Measurements from ENCODE around the gene CACNA1B.

Gene CACNA1B

DNA sequence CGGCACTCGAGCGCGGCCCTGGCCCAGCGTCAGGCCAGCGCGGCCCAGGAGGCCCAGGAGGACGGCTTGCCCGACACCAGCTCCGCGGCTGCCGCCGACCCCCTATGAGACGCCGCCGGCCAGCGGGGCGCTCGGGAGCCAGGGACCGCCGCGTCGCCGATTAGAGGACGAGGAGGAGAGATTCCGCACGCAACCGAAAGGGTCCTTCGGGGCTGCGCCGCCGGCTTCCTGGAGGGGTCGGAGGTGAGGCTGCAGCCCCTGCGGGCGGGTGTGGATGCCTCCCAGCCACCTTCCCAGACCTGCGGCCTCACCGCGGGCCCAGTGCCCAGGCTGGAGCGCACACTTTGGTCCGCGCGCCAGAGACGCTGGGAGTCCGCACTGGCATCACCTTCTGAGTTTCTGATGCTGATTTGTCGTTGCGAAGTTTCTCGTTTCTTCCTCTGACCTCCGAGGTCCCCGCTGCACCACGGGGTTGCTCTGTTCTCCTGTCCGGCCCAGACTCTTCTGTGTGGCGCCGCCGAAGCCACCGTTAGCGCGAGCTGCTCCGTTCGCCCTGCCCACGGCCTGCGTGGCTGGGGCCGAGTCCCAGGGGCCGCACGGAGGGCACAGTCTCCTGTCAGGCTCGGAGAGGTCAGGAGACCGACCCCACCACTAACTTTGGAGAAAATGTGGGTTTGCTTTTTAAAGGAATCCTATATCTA, 42.6 kb upstream of the CACNA1B start:
- no peak overlapping the region for H3K4me3 ChIP-seq (replicated peaks; ENCODE audit: insufficient read depth, low read length)
- H3K27ac ChIP-seq (replicated peaks) = no peak overlapping the region
- DNase-seq (ENCODE audit: low read depth in 1 of 2, low spot score in 1 of 2) = no peak
- no peak for TF ChIP-seq GABPA (IDR thresholded peaks at IDR 0.05; ENCODE audit: low read depth)
- TF ChIP-seq, protein P1, sequence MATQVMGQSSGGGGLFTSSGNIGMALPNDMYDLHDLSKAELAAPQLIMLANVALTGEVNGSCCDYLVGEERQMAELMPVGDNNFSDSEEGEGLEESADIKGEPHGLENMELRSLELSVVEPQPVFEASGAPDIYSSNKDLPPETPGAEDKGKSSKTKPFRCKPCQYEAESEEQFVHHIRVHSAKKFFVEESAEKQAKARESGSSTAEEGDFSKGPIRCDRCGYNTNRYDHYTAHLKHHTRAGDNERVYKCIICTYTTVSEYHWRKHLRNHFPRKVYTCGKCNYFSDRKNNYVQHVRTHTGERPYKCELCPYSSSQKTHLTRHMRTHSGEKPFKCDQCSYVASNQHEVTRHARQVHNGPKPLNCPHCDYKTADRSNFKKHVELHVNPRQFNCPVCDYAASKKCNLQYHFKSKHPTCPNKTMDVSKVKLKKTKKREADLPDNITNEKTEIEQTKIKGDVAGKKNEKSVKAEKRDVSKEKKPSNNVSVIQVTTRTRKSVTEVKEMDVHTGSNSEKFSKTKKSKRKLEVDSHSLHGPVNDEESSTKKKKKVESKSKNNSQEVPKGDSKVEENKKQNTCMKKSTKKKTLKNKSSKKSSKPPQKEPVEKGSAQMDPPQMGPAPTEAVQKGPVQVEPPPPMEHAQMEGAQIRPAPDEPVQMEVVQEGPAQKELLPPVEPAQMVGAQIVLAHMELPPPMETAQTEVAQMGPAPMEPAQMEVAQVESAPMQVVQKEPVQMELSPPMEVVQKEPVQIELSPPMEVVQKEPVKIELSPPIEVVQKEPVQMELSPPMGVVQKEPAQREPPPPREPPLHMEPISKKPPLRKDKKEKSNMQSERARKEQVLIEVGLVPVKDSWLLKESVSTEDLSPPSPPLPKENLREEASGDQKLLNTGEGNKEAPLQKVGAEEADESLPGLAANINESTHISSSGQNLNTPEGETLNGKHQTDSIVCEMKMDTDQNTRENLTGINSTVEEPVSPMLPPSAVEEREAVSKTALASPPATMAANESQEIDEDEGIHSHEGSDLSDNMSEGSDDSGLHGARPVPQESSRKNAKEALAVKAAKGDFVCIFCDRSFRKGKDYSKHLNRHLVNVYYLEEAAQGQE (IDR thresholded peaks at IDR 0.05; ENCODE audit: insufficient replicate concordance, low read depth) = no peak
- TF ChIP-seq SPI1 (IDR thresholded peaks at IDR 0.05; ENCODE audit: borderline replicate concordance, low read depth) = no peak
- TF ChIP-seq POLR2AphosphoS5 (IDR thresholded peaks at IDR 0.05; ENCODE audit: low read depth) = no peak
- TF ChIP-seq, protein P2, sequence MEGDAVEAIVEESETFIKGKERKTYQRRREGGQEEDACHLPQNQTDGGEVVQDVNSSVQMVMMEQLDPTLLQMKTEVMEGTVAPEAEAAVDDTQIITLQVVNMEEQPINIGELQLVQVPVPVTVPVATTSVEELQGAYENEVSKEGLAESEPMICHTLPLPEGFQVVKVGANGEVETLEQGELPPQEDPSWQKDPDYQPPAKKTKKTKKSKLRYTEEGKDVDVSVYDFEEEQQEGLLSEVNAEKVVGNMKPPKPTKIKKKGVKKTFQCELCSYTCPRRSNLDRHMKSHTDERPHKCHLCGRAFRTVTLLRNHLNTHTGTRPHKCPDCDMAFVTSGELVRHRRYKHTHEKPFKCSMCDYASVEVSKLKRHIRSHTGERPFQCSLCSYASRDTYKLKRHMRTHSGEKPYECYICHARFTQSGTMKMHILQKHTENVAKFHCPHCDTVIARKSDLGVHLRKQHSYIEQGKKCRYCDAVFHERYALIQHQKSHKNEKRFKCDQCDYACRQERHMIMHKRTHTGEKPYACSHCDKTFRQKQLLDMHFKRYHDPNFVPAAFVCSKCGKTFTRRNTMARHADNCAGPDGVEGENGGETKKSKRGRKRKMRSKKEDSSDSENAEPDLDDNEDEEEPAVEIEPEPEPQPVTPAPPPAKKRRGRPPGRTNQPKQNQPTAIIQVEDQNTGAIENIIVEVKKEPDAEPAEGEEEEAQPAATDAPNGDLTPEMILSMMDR (IDR thresholded peaks at IDR 0.05; ENCODE audit: insufficient read depth, low read length) = no peak
- no peaks in the 10 kb centered on the region for H3K27me3 ChIP-seq (ENCODE audit: insufficient read depth, poor library complexity, severe bottlenecking)

DNA sequence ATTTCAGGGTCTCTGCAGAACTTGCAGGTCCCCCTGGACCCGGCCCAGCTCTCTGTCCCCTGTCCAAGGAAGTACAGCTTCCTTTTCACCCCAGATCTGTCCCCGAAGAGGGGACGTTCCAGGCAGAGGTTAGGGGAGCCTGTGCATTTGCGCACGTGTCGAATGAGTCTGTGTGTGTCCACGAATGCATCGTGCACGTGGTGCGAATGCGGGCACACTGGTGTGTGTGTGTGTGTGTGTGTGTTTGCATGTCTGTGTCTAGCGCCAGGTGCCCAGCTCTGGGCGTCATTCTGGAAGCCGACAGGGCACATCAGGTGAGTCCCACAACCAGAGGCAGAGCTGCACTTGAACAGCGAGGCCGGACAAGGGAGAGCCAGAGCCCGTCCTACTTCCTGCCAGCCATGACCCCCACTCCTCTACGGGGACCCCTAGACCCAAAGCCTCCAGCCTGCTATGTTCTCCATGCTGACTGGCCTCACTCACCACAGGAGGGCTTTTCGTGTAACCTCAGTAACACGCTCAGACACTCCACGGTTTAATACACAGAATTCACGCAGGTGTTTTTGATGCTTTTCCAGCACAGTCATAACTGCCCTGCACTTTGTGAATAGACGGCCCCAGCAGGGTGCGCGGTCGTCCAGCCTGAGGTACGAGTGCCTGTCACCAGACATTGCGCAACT, 41.3 kb upstream of the CACNA1B start:
- Histone ChIP-seq H3K27ac (replicated peaks) (no peak overlapping the region), H3K27me3 (ENCODE audit: insufficient read depth, poor library complexity, severe bottlenecking) (no peaks in the 10 kb centered on the region), H3K4me3 (replicated peaks; ENCODE audit: insufficient read depth, low read length) (no peak overlapping the region)
- DNase-seq (ENCODE audit: low read depth in 1 of 2, low spot score in 1 of 2) = no peak
- TF ChIP-seq SPI1 (IDR thresholded peaks at IDR 0.05; ENCODE audit: borderline replicate concordance, low read depth) (no peak), GABPA (IDR thresholded peaks at IDR 0.05; ENCODE audit: low read depth) (no peak), POLR2AphosphoS5 (IDR thresholded peaks at IDR 0.05; ENCODE audit: low read depth) (no peak)
- TF ChIP-seq, protein P1 (IDR thresholded peaks at IDR 0.05; ENCODE audit: insufficient replicate concordance, low read depth) = no peak
- TF ChIP-seq, protein P2 (IDR thresholded peaks at IDR 0.05; ENCODE audit: insufficient read depth, low read length) = no peak

DNA sequence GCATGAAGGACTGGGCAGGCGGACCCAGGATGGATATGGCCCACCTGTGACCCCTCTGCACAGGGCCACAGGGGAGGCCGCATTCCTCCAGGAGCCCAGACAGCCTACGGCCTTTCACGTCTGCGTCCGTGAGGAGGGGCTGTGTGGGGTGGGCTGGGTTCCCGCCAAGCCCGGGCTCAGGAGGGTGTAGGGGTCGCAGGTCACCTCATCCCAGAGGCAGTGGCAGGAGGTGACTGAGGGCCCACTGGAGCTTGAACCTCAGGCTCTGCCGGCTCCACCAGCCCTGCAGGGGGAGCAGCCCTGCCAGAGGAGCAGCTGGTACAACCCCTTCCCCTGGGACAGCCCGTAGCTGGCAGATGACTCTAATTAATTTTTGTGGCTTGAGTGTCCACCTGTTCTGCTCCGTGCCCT, 40.7 kb upstream of the CACNA1B start:
- Histone ChIP-seq H3K27ac (replicated peaks) (no peak overlapping the region), H3K27me3 (ENCODE audit: insufficient read depth, poor library complexity, severe bottlenecking) (no peaks in the 10 kb centered on the region), H3K4me3 (replicated peaks; ENCODE audit: insufficient read depth, low read length) (no peak overlapping the region)
- DNase-seq (ENCODE audit: low read depth in 1 of 2, low spot score in 1 of 2) = no peak
- TF ChIP-seq SPI1 (IDR thresholded peaks at IDR 0.05; ENCODE audit: borderline replicate concordance, low read depth) (no peak), POLR2AphosphoS5 (IDR thresholded peaks at IDR 0.05; ENCODE audit: low read depth) (no peak), GABPA (IDR thresholded peaks at IDR 0.05; ENCODE audit: low read depth) (no peak)
- TF ChIP-seq, protein P2 (IDR thresholded peaks at IDR 0.05; ENCODE audit: insufficient read depth, low read length) = no peak
- TF ChIP-seq, protein P1 (IDR thresholded peaks at IDR 0.05; ENCODE audit: insufficient replicate concordance, low read depth) = no peak
